Effector CD4-positive, alpha-beta T cell (primary cell): ENCODE data around the gene HTR4.

Source experiments
- DNase-seq: peaks from one replicate; pipeline ENCODE4 v3.0.0-alpha.2; 2020

HTR4 gene

DNA sequence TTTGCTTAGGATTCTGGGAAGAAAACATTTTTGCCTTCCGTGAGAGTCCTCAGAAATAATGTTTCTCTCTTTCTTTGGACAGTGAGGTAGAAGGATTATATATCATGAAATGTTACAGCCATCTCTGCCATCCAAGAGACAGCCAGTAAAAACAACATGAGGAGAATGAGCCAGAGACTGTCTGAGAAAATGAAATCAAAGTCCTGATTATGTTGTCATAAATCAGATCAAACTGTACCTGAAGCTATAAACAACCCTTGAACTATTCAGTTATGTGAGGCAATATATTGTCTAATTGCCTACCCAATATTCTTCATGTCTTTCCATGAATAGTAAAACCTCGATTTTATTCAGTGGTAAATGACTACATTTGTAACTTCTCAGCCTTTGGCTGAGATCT, 9.2 kb upstream of the HTR4 start:
- DNase-seq, result no peak

DNA sequence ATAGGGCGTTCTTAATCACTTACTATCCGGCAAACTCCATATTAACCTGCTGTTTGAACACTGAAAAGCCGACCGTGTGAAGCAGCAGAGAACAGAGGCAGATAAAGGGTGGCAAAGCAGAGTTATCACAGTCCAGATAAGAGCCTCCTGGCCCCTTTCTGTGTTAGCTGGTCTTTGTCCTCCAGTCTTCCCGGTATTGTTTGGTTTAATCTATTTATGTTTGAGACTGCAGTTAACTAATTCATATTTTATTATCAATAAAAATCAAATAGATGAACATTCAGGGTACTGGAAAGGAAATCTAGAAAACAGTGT, 6.0 kb upstream of the HTR4 start:
- no peak for DNase-seq

DNA sequence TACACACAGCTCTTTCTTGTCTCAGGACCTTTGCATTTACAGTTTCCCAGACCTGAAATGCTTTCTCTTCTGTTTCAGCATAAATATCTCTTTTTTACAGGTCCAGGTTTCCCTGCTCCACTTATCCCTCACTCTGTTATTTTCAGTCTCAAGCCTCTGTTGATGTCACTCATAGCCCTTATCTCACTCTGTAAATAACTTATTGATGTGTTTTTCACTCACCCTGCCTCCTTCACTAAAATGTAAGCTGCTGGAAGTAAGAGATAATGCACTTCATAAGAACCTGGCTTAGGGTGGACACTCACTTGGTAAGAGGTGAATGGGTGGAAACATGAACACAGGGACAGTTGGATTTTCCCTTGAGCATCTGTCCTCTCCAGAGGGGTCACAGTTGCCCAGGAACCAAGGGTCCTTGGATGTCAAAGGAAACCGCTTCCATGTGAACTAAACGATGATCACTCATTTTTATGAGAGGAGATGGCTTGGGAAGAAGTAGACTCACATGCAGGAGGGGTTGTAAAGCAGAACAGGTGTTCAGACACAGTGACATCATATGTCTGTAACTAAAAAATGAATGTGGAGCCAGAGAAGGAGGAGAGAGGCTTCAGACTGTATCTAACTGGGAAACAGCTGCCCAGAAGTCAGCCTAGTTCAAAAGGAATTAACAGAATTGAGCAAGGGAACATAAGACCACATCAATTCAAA, 5.5 kb upstream of the HTR4 start:
- no peak for DNase-seq

DNA sequence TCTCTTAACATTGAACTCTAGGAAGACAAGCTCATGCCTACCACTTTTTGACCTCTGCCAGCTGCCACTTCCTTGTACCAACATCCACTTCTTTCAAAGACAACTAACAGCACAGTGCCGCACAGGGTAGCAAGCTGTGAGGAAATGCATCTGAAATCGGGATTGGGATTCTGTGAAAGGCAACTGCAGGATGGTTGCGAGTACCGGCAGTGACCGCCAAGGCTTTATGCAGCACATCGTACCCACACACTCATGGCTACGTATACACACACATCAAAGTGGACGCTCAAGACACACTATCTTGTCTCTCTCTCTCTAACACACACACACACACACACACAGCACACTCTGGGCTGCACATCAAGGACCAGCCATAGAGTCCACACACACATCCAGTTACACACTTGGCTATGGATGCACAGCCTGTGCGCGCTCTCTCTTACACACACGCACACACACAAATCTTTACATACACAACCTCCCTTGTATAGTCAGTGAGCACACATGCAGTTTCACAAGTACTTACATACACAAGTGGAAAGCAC, 964 bp downstream of the HTR4 start:
- no peak for DNase-seq

DNA sequence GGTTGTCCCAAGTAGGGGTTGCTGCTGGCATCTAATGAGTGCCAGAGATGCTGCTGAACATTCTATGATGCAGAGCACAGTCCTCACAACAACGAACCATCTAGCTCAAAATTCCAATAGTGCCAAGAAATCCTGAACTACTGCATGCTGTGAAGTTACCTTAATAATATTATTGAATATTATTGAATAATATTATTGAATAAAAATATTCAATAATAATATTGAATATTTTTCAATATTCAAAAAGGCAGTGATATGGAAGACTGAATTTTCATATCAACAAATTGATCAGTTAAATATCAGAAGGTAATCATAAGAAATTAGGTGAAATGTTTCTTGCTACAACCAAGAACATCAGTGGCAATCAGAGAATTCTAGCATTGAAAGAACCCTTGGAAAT, 2.8 kb downstream of the HTR4 start:
- DNase-seq, result no peak

- no peak for DNase-seq
Observed at GRCh38 chr5:148645527-148645926, 8.8 kb downstream of the HTR4 start.

GRCh38 chr5:148641735-148642134, 12.6 kb downstream of the HTR4 start:
- DNase-seq, result no peak

- DNase-seq, result no peak
Observed at GRCh38 chr5:148640471-148640870, 13.9 kb downstream of the HTR4 start.

- no peak for DNase-seq
Observed at GRCh38 chr5:148639081-148639480, 15.2 kb downstream of the HTR4 start.

DNA sequence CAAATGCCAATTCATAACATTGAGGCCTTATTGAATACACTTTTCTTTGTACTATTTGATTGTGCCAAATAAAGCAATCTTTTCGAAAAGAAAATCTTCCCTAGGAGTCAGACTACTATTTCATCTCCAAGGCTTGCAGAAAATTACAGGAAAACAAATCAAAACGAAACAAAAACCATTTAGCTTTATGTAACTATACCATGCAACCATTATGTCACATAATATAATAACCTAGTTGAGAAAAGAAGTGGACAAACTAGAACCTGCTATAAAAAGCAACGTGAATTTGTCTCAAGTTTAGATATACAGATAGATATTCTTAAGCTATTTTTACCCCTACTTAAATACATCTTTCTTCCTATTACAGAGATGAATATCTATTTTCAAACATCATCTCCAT, 18.0 kb downstream of the HTR4 start:
- DNase-seq, result no peak

GRCh38 chr5:148635321-148636083, 18.8 kb downstream of the HTR4 start:
- DNase-seq, result no peak

- DNase-seq, result no peak
Observed at GRCh38 chr5:148633067-148633377, 21.3 kb downstream of the HTR4 start.

DNA sequence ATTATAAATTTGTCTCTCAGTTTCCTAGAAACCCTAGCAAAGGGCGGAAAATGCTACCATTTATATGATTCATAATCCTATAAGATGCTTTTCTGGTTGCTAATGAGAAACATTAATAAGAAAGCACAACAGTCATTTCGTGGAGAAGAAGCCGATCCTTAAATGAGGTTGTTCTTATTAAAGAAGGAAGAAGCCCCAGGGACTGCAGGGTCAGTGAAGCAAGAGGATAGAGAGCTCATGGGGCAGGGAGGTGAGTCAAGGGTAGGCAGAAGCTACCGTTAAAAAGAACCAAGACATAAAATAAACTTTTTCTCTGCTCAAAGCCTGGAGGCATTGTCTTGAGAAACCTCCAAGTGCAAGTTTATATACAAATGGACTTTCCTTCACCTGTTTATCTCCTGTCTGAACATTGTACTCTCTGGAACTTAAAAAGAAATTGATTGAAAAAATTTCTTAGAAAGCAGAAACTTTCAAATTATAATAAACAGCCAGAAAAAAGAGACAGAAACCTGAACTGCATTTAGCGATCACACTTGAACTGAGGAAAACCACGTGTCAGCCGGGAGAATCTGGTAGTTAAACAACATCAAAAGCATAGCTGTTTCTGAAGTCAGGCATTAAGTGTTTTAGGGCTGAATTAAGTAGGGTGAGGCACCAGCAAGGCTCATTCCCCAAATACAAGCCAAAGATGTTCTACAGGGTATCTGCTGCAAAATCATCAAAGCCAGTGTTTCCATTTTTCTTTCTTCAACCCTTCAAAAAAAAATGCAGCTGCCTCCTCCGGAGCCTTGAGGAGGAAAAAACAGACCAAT, 21.9 kb downstream of the HTR4 start:
- DNase-seq, result no peak

GRCh38 chr5:148626986-148627385, 27.3 kb downstream of the HTR4 start:
- no peak for DNase-seq

- no peak for DNase-seq
Observed at GRCh38 chr5:148626081-148626613, 28.2 kb downstream of the HTR4 start.

DNA sequence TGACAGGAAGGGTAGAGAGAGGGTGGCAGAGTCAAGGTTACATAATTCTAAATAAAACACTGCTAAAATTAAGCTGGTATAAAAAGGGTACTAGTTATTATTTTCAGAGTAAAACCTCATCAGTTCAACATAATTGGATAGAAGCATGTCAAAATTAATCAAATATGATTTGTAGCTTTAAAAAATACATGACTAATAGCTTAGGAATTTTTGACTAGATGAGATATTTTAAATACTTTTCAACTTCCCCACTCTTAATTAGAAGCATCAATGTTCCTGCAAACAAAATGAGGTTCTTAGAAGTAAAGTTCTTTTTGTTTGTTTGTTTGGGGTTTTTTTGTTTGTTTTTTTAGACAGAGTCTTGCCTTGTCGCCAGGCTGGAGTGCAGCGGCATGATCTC, 29.1 kb downstream of the HTR4 start:
- DNase-seq, result no peak

DNA sequence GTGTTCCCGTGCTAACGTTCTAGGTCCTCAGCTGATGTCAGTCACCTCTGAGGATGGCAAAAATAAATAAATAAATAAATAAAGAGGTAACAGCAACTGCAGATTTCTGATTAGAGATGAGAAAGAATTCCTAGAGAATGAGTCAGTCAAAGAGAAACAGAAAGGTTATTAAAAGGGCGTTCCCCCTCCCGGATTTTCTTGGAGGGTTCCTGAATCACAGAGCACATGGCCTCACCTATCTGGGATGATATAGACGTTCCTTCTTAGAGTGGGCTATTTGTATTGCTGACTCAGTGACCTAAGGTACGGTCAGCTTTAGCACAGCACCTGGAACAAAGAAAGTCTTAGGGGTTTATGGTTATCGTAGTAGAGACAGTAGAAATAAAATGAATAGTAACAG, 30.6 kb downstream of the HTR4 start:
- DNase-seq, result no peak

- no peak for DNase-seq
Observed at GRCh38 chr5:148623101-148623500, 31.2 kb downstream of the HTR4 start.

DNA sequence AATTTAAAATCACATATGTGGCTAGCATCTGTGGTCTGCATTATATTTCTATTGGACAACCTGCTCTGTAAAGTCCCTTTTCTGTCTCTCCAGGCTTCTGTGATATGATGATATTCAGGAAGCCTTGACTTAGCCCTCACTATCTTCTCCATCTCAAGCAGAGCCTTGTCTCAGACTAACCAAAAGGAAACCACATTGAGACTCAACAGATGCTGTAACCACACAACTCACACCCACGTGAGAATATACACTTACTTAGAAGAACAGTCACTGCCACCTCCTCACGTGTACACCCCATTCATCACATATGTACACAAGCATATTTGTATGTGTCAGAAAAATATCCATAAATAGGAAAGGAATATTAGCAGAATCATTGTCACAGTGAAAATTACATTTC, 33.6 kb downstream of the HTR4 start:
- no peak for DNase-seq

DNA sequence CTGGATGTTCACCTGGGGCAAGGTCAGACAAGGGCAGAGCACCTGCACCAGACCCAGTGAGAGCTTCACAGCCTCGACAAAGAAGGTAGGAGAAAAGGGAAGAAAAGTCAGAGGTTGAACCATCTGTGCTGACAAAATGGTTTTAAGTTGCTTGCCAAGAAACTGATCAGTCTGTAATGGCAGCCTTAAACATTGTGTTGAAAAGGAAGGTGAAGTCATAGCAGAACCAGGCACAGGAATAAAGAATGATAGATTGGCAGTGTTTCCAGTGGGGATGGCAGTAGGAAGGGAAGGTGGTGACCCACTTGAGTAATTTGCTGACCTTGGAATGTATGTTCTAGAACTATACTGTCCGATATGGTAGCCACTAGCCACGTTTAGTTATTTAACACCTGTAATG, 34.2 kb downstream of the HTR4 start:
- DNase-seq, result no peak

- no peak for DNase-seq
Observed at GRCh38 chr5:148619484-148619883, 34.8 kb downstream of the HTR4 start.

DNA sequence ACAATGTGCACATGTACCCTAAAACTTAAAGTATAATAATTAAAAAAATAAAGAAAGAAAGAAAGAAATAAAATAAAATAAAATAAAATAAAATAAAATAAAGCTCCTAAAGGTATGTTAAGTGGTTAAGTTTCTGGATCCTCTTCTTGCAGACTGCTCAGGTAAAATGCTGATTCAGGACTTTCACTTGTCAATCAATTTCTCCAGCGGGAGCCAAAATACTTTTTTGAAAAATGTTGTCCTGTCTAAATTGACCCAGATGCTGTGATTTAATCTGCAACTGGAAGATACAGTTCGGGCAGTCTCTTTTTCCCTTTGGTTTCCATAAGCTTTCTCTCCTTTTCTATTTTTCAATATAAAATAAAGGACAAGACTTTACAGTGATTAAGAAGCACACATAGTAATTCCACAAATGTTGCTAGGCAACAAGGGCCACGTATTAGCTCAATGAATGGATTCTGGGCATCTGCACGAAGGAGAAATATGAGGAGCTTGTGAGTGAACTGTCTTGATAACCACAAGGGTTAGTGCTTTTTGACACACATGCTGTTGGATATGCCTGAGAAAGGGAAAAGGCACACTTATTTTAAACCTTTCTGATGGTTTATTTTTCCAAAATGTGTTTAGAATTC, 38.6 kb downstream of the HTR4 start:
- DNase-seq, result no peak

DNA sequence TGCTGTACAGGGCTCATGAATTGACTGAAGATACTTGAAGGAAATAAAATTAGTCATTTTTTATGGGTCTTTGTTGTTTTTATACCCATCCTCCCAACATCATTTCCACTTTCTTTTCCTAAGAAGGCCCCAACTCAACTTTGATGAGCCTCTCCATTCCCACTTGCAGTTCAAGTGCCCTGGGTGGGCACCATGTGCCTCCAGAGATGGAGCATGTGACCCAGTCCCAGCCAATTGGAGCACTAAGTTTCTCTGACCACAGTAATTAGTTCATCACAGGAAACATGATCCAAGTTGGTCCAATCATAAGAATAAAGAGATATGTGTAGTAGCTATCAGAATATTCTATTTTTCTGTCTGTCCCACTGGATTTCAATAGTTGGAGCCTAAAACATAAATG, 46.9 kb downstream of the HTR4 start:
- no peak for DNase-seq
